HCT116 (cell line): ENCODE data around the gene KRT14. TPM values are rescaled to one million over a fixed set of nuclear protein-coding genes. Genes with fewer than 3 reads are reported as not detected.

Experiments
- ATAC-seq: fragments of 200-7000 bp; cut with Tn5 transposase; 2 replicates; pipeline ENCODE4 v1.9.1; 2020; ENCODE audit warnings: mild to moderate bottlenecking, moderate library complexity
- BruUV-seq: library from RNA; stranded (reverse); fragments of 400-500 nt; replicated peaks from 2 replicates; lab custom pipeline; 2021; lab: Mats Ljungman, UMichigan
- CTCF ChIA-PET: fragments of 300-600 bp; sonication (Branson Sonifier 250); formaldehyde crosslinking; loops from one replicate; lab custom pipeline; 2021; ENCODE audit warnings: antibody characterized with exemption; lab: Charles Lee
- POLR2A ChIA-PET: fragments of 300-600, 350-600 bp; sonication (Branson Sonifier 250); formaldehyde crosslinking; loops from one replicate; lab custom pipeline; 2021; ENCODE audit warnings: antibody characterized with exemption; lab: Charles Lee
- RAD21 ChIA-PET, 2 experiments: fragments of 300-600 bp; sonication (Branson Sonifier 250); formaldehyde crosslinking; loops; one replicate each; lab custom pipeline; 2023; ENCODE audit warnings: low total read pairs in 2 of 2; ENCODE audit not compliant: uncharacterized antibody in 2 of 2, unreplicated experiment in 2 of 2, low non-redundant PET in 1 of 2; lab: Charles Lee
- DNase-seq: peaks from one replicate; pipeline ENCODE4 v3.0.0-alpha.2; 2010; ENCODE audit warnings: low read depth, low spot score
- H2AFZ ChIP-seq: fragments of 200-600 bp; shearing (Covaris generic), sonication (generic); 2 replicates; pipeline ENCODE4 v1.6.1; 2017; ENCODE audit warnings: low read depth, mixed run types, mixed read lengths, antibody characterized with exemption, low read length; ENCODE audit not compliant: poor library complexity, severe bottlenecking
- H3K27ac ChIP-seq: 2 replicates; pipeline ENCODE4 v1.5.1; 2012; ENCODE audit warnings: low read depth, low read length
- H3K27me3 ChIP-seq: fragments of 200-600 bp; sonication (generic); 2 replicates; pipeline ENCODE4 v1.6.1; 2016; ENCODE audit warnings: mixed run types, low read length, mixed read lengths; ENCODE audit not compliant: insufficient read depth
- H3K36me3 ChIP-seq, 2 experiments: fragments of 200-500 bp in 1 of 2; fragments of 200-600 bp in 1 of 2; sonication (Bioruptor generic) in 1 of 2; sonication (generic) in 1 of 2; 2 replicates each; pipeline versions ENCODE4 v1.5.1 to v1.6.1; 2014 to 2016; ENCODE audit warnings: low read length in 2 of 2, inconsistent platforms in 1 of 2, mixed read lengths in 1 of 2, mixed run types in 1 of 2; ENCODE audit not compliant: insufficient read depth in 2 of 2, control insufficient read depth in 1 of 2
- H3K4me1 ChIP-seq, 2 experiments: fragments of 200-600 bp in 1 of 2; sonication (generic) in 1 of 2; 2 replicates each; pipeline versions ENCODE4 v1.5.1 to v1.6.1; 2012 to 2017; ENCODE audit warnings: low read length in 2 of 2, inconsistent platforms in 1 of 2, mild to moderate bottlenecking in 1 of 2, mixed read lengths in 1 of 2, mixed run types in 1 of 2, moderate library complexity in 1 of 2; ENCODE audit not compliant: insufficient read depth in 2 of 2, control insufficient read depth in 1 of 2
- H3K4me2 ChIP-seq: fragments of 200-600 bp; sonication (generic); 2 replicates; pipeline ENCODE4 v1.6.1; 2017; ENCODE audit warnings: mixed run types, low read length, mixed read lengths
- H3K4me3 ChIP-seq, 2 experiments: fragments of 200-600 bp in 1 of 2; sonication (generic) in 1 of 2; replicated peaks in 1 of 2; 2 replicates each; pipeline ENCODE4 v1.5.1; 2011 to 2016; ENCODE audit warnings: low read length in 2 of 2, control low read depth in 1 of 2, low read depth in 1 of 2, mild to moderate bottlenecking in 1 of 2, mixed read lengths in 1 of 2, mixed run types in 1 of 2
- H3K79me2 ChIP-seq: fragments of 200-600 bp; sonication (generic); 2 replicates; pipeline ENCODE4 v1.6.1; 2017; ENCODE audit warnings: mild to moderate bottlenecking, mixed run types, low read length, moderate library complexity, mixed read lengths; ENCODE audit not compliant: insufficient read depth
- H3K9ac ChIP-seq: fragments of 200-600 bp; sonication (generic); 2 replicates; pipeline ENCODE4 v1.6.1; 2016; ENCODE audit warnings: low read length, mixed read lengths
- H3K9me2 ChIP-seq: fragments of 200-600 bp; sonication (generic), shearing (Covaris generic); 2 replicates; pipeline ENCODE4 v1.6.1; 2017; ENCODE audit warnings: mixed run types, mild to moderate bottlenecking, moderate library complexity; ENCODE audit not compliant: insufficient read depth
- H3K9me3 ChIP-seq, 2 experiments: fragments of 200-500 bp in 1 of 2; fragments of 200-600 bp in 1 of 2; sonication (Bioruptor generic) in 1 of 2; sonication (generic) in 1 of 2; 2 replicates each; pipeline ENCODE4 v1.6.1; 2014 to 2017; ENCODE audit warnings: low read length in 2 of 2, mixed read lengths in 2 of 2, inconsistent platforms in 1 of 2, low read depth in 1 of 2, mild to moderate bottlenecking in 1 of 2, mixed run types in 1 of 2, moderate library complexity in 1 of 2; ENCODE audit not compliant: control insufficient read depth in 1 of 2, insufficient read depth in 1 of 2
- H4K20me1 ChIP-seq: fragments of 200-600 bp; sonication (generic), shearing (Covaris generic); 2 replicates; pipeline ENCODE4 v1.6.1; 2017; ENCODE audit warnings: mixed run types, mild to moderate bottlenecking, moderate library complexity; ENCODE audit not compliant: insufficient read depth
- CEBPB ChIP-seq: IDR thresholded peaks from 2 replicates; pipeline ENCODE4 v1.6.1; 2012; ENCODE audit warnings: low read depth
- CTCF ChIP-seq, 3 experiments: fragments of 200-600 bp in 1 of 3; sonication (generic) in 1 of 3; IDR thresholded peaks in 2 of 3; conservative IDR thresholded peaks in 1 of 3; 2 replicates each; pipeline ENCODE4 v1.5.1; 2012 to 2017; ENCODE audit warnings: low read depth in 2 of 3, low read length in 2 of 3, antibody characterized with exemption in 1 of 3, borderline replicate concordance in 1 of 3, control low read depth in 1 of 3, mild to moderate bottlenecking in 1 of 3, mixed read lengths in 1 of 3, mixed run types in 1 of 3, moderate library complexity in 1 of 3; ENCODE audit not compliant: insufficient read depth in 1 of 3
- EGR1 ChIP-seq: IDR thresholded peaks from 2 replicates; pipeline ENCODE4 v1.6.1; 2012; ENCODE audit warnings: low read depth
- ELF1 ChIP-seq: IDR thresholded peaks from 2 replicates; pipeline ENCODE4 v1.6.1; 2012; ENCODE audit warnings: low read depth, borderline replicate concordance
- EZH2phosphoT487 ChIP-seq: fragments of 200-600 bp; IDR thresholded peaks from 2 replicates; pipeline ENCODE4 v1.6.1; 2018; ENCODE audit warnings: antibody characterized with exemption, borderline replicate concordance
- MAX ChIP-seq: IDR thresholded peaks from 2 replicates; pipeline ENCODE4 v1.6.1; 2012
- POLR2AphosphoS5 ChIP-seq: IDR thresholded peaks from 2 replicates; pipeline ENCODE4 v1.6.1; 2011; ENCODE audit warnings: mild to moderate bottlenecking, low read depth, low read length, moderate library complexity
- ZBTB33 ChIP-seq: IDR thresholded peaks from 2 replicates; pipeline ENCODE4 v1.6.1; 2011; ENCODE audit warnings: mild to moderate bottlenecking, low read length, moderate library complexity; ENCODE audit not compliant: insufficient replicate concordance; ENCODE audit errors: extremely low read depth
- intact Hi-C: fragments of 100-400 bp; cut with micrococcal nuclease; formaldehyde crosslinking; loops from 2 replicates; pipeline ENCODE4 v1.10.0; 2022
- total RNA-seq: library from RNA; stranded (reverse); gene quantifications from one replicate; pipeline ENCODE4 v1.2.1, GENCODE V29; 2021; ENCODE audit not compliant: unreplicated experiment

The KRT14 gene
- total RNA-seq, 1 experiment from 2014 or later = not detected

- ChIA-PET RAD21 (no interaction called here), POLR2A (no interaction called here), CTCF (no interaction called here)
- Histone ChIP-seq H3K27me3 (no peaks in the 10 kb centered on the region), H4K20me1 (no peaks in the 10 kb centered on the region), H3K4me2 (no peak overlapping the region), H3K9ac (no peak overlapping the region), H3K9me3 (no peaks in the 10 kb centered on the region), H3K79me2 (no peaks in the 10 kb centered on the region), H3K4me1 (peaks cover 2 to 23% of the 10 kb centered on the region in 2 experiments), H3K27ac (no peak overlapping the region), H3K9me2 (no peaks in the 10 kb centered on the region), H2AFZ (no peak overlapping the region), H3K36me3 (no peaks in the 10 kb centered on the region), H3K4me3 (no peak overlapping the region)
- intact Hi-C loops = no loop called here
- DNase-seq (no peak), ATAC-seq (no peak)
- BruUV-seq = no TSS peak
- TF ChIP-seq EZH2phosphoT487 (no peak), MAX (no peak), ELF1 (no peak), EGR1 (no peak), ZBTB33 (no peak), CTCF (IDR thresholded peaks at IDR 0.05 in 2 of 3, conservative IDR thresholded peaks at IDR 0.05 in 1 of 3; ENCODE audit: borderline replicate concordance in 1 of 3, insufficient read depth in 1 of 3, low read depth in 2 of 3, low read length in 2 of 3) (no peak), CEBPB (no peak), POLR2AphosphoS5 (no peak)
These were observed 31.0 kb upstream of the KRT14 start for GRCh38 chr17:41617698-41618097.
